ENCODE measurements around the gene KRTAP19-2.

- peak in 1 of 5 experiments; percentile 22 for TF ChIP-seq CTCF (IDR thresholded peaks at IDR 0.05)
- no peak for TF ChIP-seq POLR2A (IDR thresholded peaks at IDR 0.05)
These were observed 23.5 kb downstream of the KRTAP19-2 start for GRCh38 chr21:30463713-30464112.
